Measurements from ENCODE around the gene LIMS1.

DNA sequence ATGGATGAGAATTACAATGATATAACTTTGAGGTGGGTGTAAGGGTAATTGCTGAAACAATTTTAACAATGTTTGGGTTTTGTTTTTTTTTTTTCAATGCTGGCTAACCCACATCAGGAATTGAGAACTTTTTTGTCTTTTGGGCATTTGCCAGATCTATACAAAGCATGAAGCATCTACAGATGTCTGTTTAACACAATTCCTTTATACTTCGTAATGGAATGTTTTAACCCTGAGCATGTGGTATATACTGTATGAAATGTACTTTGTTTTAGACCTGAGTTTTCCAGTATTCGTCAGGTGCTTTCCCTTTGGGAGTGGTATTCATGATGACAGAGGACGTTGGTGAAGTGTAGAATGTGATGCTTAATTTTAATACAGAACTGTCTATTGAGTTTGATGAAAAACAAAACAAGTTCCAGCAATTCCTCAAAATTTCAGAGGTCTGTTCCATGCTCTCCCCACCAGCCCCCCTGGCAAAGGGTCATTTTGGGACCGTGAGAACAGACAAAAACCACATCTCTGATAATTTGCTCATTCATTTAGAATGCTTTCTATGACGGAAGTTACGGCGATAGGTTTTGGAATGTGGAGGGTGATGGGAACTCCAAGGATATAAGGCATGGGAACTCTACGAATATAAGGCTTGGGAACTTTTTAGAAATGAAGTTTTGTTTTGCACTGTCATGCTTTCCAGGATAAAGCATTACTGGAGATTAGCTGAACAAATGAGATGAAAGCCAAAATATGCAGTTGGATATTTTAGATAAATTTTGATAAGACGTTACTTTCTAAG lies 14.1 kb downstream of the LIMS1 start:
- TF ChIP-seq, protein P1, sequence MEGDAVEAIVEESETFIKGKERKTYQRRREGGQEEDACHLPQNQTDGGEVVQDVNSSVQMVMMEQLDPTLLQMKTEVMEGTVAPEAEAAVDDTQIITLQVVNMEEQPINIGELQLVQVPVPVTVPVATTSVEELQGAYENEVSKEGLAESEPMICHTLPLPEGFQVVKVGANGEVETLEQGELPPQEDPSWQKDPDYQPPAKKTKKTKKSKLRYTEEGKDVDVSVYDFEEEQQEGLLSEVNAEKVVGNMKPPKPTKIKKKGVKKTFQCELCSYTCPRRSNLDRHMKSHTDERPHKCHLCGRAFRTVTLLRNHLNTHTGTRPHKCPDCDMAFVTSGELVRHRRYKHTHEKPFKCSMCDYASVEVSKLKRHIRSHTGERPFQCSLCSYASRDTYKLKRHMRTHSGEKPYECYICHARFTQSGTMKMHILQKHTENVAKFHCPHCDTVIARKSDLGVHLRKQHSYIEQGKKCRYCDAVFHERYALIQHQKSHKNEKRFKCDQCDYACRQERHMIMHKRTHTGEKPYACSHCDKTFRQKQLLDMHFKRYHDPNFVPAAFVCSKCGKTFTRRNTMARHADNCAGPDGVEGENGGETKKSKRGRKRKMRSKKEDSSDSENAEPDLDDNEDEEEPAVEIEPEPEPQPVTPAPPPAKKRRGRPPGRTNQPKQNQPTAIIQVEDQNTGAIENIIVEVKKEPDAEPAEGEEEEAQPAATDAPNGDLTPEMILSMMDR (IDR thresholded peaks at IDR 0.05) = no peak
- no peak for TF ChIP-seq POLR2A (IDR thresholded peaks at IDR 0.05)
